Measurements from ENCODE around the gene CPLX4.

CPLX4 gene

GRCh38 chr18:59325965-59326364, 7.5 kb upstream of the CPLX4 start:
- DNase-seq (ENCODE audit: extremely low read depth, insufficient read length): no peak
- TF ChIP-seq, protein P1, sequence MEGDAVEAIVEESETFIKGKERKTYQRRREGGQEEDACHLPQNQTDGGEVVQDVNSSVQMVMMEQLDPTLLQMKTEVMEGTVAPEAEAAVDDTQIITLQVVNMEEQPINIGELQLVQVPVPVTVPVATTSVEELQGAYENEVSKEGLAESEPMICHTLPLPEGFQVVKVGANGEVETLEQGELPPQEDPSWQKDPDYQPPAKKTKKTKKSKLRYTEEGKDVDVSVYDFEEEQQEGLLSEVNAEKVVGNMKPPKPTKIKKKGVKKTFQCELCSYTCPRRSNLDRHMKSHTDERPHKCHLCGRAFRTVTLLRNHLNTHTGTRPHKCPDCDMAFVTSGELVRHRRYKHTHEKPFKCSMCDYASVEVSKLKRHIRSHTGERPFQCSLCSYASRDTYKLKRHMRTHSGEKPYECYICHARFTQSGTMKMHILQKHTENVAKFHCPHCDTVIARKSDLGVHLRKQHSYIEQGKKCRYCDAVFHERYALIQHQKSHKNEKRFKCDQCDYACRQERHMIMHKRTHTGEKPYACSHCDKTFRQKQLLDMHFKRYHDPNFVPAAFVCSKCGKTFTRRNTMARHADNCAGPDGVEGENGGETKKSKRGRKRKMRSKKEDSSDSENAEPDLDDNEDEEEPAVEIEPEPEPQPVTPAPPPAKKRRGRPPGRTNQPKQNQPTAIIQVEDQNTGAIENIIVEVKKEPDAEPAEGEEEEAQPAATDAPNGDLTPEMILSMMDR (IDR thresholded peaks at IDR 0.05; ENCODE audit: insufficient read depth, low read length, poor library complexity, severe bottlenecking): no peak
- no peaks in the 10 kb centered on the region; the same call in 1 of the 2 replicates for H3K27me3 ChIP-seq (replicated peaks; ENCODE audit: control insufficient read depth, insufficient read depth, low read length)
- 0 out of 2 replicates have a peak, but pooled peaks cover 2% of the 10 kb centered on the region for H3K36me3 ChIP-seq (ENCODE audit: control insufficient read depth, insufficient read depth, low read length)
- no peak overlapping the region for H3K4me3 ChIP-seq (replicated peaks; ENCODE audit: low read depth, low read length)

- 0 out of 2 replicates have a peak, but pooled peaks cover 2% of the 10 kb centered on the region for H3K36me3 ChIP-seq (ENCODE audit: control insufficient read depth, insufficient read depth, low read length)
- TF ChIP-seq, protein P1 (IDR thresholded peaks at IDR 0.05; ENCODE audit: insufficient read depth, low read length, poor library complexity, severe bottlenecking): no peak
Observed at GRCh38 chr18:59324623-59324971, 6.1 kb upstream of the CPLX4 start.

GRCh38 chr18:59323931-59324622, 5.6 kb upstream of the CPLX4 start:
- TF ChIP-seq, protein P1 (IDR thresholded peaks at IDR 0.05; ENCODE audit: insufficient read depth, low read length, poor library complexity, severe bottlenecking): no peak

More at GRCh38 chr18:59324623-59324971, 6.1 kb upstream of the CPLX4 start:
- no peak overlapping the region for H3K4me3 ChIP-seq (replicated peaks; ENCODE audit: low read depth, low read length)
- peak; percentile 11 for DNase-seq (ENCODE audit: extremely low read depth, insufficient read length)
- no peaks in the 10 kb centered on the region; the same call in 1 of the 2 replicates for H3K27me3 ChIP-seq (replicated peaks; ENCODE audit: control insufficient read depth, insufficient read depth, low read length)

DNA sequence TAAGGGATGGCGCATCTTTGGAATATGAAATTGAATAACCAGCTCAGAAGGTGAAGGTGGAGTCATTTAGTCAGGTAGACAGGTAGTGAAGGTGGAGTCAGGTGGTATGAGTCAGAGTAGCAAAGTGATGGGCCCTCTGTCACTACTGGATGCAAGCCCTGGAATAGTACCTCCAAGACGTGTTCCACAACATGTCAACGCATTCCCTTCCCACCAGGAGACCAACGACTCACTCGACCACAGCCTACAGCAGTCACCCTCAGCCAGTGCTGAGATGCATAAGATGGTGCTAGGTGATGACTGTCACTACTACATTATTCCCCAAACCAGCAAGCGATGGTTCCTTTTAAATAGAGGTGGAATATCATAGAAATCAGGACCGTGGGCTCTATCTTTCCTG, 6.8 kb downstream of the CPLX4 start:
- Histone ChIP-seq H3K36me3 (ENCODE audit: control insufficient read depth, insufficient read depth, low read length) (no peaks in the 10 kb centered on the region), H3K27me3 (replicated peaks; ENCODE audit: control insufficient read depth, insufficient read depth, low read length) (peaks cover 3% of the 10 kb centered on the region; the same call in 1 of the 2 replicates), H3K4me3 (replicated peaks; ENCODE audit: low read depth, low read length) (no peak overlapping the region)
- TF ChIP-seq, protein P1 (IDR thresholded peaks at IDR 0.05; ENCODE audit: insufficient read depth, low read length, poor library complexity, severe bottlenecking): no peak
- no peak for DNase-seq (ENCODE audit: extremely low read depth, insufficient read length)

More at GRCh38 chr18:59323931-59324622, 5.6 kb upstream of the CPLX4 start:
- no peak overlapping the region for H3K4me3 ChIP-seq (replicated peaks; ENCODE audit: low read depth, low read length)
- no peak for DNase-seq (ENCODE audit: extremely low read depth, insufficient read length)
- 0 out of 2 replicates have a peak, but pooled peaks cover 2% of the 10 kb centered on the region for H3K36me3 ChIP-seq (ENCODE audit: control insufficient read depth, insufficient read depth, low read length)
- no peaks in the 10 kb centered on the region; the same call in 1 of the 2 replicates for H3K27me3 ChIP-seq (replicated peaks; ENCODE audit: control insufficient read depth, insufficient read depth, low read length)

- Histone ChIP-seq H3K27me3 (replicated peaks; ENCODE audit: control insufficient read depth, insufficient read depth, low read length) (peaks cover 3% of the 10 kb centered on the region; the same call in 1 of the 2 replicates), H3K4me3 (replicated peaks; ENCODE audit: low read depth, low read length) (peak overlapping the region; percentile 27; the same call in 1 of the 2 replicates), H3K36me3 (ENCODE audit: control insufficient read depth, insufficient read depth, low read length) (no peaks in the 10 kb centered on the region)
- DNase-seq (ENCODE audit: extremely low read depth, insufficient read length): no peak
- TF ChIP-seq, protein P1 (IDR thresholded peaks at IDR 0.05; ENCODE audit: insufficient read depth, low read length, poor library complexity, severe bottlenecking): no peak
Observed at GRCh38 chr18:59308938-59309260, 9.6 kb downstream of the CPLX4 start.

Measured in GM06990 (cell line).